GM21423 (cell line): ENCODE data around the gene PWWP2B.
"Not testable (repeated sequence)": the region's sequence is repeated elsewhere in the genome, so short reads cannot be mapped to it uniquely, and the experiment has no call there.

Experiments
- ATAC-seq: cut with Tn5 transposase; IDR thresholded peaks from one replicate; pipeline ENCODE4 v1.9.1; 2021; ENCODE audit warnings: mild to moderate bottlenecking, moderate library complexity; ENCODE audit not compliant: unreplicated experiment

The PWWP2B gene

DNA sequence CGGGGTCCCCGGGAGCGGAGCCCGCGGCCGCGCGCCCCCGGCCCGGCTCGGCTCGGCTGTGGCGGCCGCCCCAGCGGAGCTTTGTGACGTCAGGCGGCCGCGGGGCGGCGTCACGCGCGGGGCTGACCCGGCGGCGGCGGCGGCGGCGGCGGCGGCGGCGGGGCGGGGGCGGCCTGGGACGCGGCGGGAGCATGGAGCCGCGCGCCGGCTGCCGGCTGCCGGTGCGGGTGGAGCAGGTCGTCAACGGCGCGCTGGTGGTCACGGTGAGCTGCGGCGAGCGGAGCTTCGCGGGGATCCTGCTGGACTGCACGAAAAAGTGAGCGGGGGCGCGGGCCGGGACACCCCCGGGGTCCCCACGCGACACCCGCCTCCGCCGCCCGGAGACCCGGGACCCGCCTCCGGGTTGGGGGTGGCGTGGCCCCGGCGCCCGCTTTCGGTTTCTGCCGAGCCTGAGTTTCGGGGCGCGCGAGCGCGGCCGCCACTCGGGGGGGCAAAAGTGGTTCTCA, at the start of gene PWWP2B:
TSS of gene PWWP2B (plus strand) at position 165 of the 506 bp plus-strand sequence. CDS start at position 192, 27 bp downstream.
- ATAC-seq, result peak; percentile 40

DNA sequence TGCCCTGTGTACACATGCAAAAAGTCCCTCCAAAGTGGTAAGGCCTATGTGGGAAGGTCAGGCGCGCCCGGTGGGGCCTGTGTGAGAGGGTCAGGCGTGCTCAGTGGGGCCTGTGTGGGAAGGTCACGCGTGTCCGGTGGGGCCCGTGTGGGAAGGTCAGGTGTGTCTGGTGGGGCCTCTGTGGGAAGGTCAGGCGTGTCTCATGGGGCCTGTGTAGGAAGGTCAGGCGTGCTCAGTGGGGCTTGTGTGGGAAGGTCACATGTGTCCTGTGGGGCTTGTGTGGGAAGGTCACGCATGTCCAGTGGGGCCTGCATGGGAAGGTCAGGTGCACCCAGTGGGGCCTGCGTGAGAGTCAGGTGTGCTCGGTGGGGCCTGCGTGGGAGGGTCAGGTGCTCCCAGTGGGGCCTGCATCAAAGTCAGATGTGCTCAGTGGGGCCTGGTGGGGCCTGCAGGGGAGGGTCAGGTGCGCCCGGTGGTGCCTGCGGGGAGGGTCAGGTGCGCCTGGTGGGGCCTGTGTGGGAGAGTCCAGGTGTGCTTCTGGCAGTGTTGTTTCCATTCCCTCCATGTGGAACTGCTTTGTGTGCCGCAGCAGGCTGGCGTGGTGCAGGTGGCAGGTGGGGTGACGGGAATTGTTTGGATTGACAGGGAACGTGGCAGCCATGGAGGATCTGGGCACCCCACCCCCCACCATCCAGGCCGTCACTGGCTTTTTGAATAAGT, 49.6 kb upstream of the PWWP2B start:
- ATAC-seq, result no peak

DNA sequence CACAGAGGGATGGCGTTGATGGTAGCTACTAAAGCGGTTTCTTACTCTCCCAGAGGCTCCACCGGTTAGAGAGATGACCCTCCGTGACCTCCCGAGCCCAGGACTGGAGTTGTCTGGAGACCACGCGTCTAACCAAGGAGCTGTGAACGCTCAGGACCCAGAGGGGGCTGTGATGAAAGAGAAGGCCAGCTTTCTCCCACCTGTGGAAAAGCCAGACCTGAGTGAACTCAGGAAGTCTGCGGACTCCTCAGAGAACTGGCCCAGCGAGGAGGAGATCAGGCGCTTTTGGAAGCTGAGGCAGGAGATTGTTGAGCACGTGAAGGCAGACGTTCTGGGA, 49.1 kb upstream of the PWWP2B start:
- ATAC-seq, result no peak

DNA sequence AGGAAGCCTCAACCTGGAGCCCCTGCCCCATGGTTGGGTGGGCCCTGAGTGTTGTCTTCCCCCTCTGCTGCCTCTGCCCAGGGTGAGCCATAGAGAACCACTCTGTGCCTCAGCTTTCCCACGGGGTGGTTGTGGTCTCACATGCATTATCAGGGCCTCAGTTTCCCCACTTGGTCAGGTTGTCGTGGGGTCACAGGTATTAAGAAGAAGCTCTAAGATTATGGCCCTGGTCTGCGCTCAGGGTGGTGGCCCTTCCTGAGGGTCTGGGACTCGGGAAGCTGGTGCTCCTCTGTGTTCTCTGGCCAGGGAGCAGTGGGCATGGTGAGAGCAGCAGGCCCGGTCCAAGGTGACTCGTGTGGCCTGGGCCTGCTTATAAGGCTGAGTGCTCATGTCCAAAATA, 47.2 kb upstream of the PWWP2B start:
- ATAC-seq, result no peak

GRCh38 chr10:132350391-132350790, 46.6 kb upstream of the PWWP2B start:
- ATAC-seq, result no peak

- no peak for ATAC-seq
Observed at GRCh38 chr10:132350946-132351345, 46.1 kb upstream of the PWWP2B start.

DNA sequence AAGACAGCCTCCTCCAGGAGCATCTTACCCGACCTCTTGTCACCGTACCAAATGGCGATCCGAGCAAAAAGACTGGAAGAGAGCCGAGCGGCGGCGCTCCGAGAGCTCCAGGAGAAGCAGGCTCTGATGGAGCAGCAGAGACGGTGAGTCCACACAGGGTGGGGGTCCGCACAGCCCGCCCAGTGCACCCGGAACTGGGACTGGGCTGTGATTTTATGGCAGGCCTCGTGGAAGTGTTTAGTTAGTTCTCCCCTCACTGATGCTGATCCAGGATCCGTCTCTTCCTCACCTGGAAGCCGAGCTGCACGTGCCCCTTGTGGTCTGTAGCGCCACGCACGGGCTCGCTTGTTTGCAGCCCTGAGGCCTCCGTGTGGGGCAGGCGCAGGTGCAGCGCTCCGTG, 45.4 kb upstream of the PWWP2B start:
- no peak for ATAC-seq

- not testable (repeated sequence) for ATAC-seq
Observed at GRCh38 chr10:132352462-132353308, 44.3 kb upstream of the PWWP2B start.

GRCh38 chr10:132353456-132354355, 43.3 kb upstream of the PWWP2B start:
- ATAC-seq, result no peak

DNA sequence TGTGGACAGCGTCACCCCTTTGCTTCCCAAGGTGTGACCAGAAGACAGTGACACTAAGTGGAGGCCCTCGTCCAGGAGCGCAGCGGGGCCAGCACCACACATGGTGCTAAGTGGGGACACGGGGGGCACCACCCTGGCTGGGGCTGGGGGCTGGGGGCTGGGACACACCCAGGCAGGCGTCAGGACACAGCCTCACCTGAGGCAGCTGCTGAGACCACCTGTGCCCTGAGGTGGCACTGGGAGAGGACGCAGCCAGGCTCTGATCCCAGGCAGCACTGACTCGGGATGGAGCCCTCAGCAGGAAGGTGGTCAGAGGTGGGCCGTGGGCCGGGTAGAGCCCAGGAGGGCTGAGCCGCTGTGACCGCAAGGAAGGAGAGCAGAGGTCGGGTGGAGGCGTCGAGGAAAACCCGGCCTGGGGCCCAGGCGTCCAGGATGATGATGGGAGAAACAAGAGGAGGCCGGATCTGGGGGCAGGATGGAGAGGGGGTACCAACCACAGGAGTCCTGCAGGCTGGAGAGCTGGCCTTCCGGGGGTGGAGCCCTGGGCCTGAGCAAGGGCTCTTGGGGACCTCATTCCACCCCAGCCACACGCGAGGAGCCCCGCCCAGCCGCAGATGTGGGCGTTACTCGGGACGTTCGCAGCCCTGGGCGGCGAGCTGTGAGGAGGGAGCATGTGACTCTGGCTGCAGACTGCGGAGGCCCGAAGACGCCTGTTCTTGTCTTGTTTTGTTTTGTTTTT, 42.5 kb upstream of the PWWP2B start:
- no peak for ATAC-seq

- ATAC-seq, result no peak
Observed at GRCh38 chr10:132355297-132355696, 41.7 kb upstream of the PWWP2B start.

DNA sequence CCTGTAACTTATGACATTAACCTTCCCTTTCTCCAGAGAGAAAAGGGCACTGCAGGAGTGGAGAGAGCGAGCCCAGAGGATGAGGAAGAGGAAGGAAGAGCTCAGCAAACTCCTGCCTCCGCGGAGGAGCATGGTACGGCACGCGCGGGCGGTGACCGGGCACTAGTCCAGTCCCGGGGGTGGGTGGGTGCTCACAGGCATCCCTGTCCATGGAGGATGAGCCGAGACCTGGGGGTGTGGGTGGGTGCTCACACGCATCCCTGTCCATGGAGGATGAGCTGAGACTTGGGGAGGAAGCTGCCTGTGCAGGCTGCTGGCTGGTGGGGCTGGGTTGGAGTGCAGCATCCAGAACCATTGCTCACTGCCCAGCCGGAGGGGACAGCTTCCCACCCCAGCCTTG, 41.2 kb upstream of the PWWP2B start:
- no peak for ATAC-seq

DNA sequence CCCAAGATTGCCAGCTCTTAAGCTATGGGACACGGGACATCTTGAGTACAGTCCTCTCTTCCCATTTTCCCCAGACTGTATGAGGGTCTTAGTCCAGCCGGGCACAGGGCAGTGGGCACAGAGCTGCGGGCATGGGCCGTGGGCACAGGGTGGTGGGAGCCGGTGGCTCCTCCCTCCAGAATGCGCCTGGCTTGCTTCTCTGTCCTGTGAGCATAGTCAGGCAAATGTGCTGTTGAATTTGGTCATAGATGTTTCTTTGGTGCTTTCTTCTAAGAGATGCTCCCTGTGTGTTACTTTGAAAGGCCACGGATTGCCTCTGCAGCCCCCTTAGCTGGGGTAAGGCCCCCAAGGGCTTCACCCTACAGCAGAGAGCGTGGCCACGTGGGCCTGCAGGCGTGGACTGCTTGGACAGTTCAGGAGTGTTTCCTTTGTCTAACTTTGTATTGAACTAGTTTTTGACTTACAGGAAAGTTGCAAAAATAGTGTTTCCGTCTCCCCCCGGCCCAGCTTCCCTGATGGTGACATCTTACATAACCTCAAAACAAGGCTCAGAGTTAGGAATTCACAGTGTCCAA, 40.3 kb upstream of the PWWP2B start:
- no peak for ATAC-seq

DNA sequence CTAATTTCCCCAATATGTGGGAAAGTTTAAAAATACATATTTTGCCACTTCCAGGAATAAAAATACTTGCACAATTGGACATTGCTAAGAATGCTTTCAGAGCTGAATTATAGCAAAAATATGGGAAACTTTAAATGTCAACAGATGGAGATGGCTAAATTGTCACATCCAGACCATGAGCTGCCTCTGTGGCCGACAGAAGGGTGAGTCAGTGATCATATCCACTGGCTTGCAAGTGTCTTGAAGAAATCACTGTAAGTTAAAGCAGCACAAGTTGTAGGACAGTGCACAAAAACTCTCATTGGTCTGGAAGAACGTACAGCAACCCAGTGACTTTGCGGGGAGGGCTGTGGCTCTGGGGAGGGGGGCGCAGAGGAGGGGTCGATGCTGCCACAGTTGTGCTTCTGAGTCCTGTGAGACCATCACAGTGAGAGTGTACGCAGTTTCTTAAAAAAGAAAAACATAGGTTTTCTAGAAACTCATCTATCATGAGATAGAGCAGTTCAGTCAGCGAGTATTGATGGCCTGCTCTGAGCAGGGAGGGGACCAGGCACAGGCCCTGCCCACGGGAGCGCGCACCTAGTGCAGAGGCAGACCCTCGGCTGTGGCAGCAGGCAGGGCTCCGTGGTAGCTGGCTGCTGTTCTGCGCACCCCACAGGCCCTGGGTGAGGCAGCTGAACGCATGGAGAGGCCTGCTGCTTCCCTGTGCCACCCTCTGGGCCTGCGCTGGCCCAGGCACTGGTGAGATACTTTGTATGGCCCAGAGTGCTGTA, 39.5 kb upstream of the PWWP2B start:
- no peak for ATAC-seq

DNA sequence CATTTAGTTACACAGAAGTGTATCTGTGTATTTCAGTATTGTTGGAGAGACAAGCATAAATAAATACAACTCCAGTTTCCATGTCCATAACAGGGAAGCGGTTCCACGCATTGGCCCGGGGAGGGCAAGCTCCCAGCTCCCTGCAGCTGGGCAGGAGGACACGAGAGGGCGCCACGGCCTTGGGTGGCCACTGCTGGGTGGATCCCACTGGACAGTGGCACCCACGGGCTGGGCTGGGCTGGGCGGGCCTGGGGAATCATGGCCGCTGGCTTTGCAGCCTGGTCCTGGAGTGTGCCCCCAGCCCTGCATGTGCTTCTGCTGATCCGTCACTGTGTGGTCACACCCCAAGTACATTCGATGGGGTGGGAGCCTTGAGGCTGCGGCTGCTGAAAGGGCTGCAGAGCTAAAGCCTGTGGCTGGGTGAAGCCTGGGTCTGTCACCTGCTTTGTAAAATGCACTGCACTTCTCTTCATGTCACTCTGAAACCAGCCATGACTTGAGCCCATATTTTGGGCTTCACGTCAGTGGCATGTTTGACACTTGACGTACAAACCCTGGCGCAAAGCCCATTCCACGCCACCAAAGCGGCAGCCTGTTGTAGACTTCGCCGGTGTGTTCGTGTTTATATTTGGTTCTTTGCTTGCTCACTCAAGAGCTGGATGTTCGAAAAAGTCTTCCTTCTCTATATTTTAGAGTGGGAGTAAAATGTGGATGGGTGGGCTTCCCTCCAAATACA, 37.5 kb upstream of the PWWP2B start:
- ATAC-seq, result no peak

DNA sequence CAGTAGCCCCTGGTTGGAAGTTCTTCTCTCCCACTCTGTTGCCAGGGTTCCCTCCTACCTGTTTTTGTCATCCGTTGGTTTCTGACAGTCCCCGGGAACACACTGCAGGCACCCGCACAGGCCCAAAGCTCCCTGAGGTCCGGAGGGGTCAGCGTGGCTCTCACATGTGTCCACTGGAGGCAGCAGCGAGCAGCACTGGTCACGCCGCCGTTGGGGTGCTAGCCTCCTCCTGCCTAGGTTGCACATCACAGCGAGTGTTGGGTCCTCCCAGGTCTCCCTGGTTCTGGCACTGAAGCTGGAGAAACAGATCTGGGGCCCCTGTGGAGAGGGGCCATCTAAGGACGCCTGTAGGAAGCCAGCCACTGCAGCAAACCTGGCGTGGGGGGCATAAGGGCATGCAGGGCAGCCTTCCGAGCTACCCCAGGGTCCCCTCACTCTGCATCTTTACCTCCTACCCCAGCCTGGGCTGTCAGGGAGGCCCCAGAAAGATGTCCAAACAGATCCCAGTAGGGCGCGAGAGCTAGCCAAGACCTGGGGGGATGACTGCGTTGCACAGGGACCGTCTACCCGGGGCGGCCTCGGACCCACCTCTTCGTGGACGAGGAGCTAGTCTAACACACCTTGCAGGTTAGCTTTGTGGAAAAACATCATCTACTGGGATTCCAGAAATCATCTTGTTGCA, 36.1 kb upstream of the PWWP2B start:
- ATAC-seq, result no peak

DNA sequence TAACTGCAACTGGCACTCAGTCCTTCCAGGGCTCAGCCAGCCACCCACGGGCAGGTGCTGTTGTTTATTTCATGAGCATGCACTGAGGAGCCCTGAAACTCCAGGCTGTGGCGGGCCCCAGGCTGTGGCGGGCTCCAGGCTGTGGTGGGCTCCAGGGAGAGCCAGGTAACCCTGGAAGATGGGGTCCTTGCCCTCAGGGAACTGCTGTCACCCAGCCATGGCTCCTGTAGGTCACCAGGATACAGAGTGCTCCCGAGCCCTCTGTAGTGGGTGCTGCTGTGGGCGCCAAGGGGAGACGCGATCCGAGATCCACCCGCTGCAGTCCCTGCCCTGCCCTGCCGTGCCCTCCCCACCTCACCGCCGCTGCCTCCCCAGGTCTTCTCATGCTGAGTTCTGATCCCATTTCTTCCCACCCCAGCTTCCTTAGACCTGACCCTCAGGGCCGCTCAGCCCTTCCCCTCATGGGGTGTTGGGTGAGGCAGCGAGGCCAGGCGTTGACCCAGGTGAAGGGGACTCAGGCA, 35.4 kb upstream of the PWWP2B start:
- ATAC-seq, result no peak

GRCh38 chr10:132362151-132362611, 34.8 kb upstream of the PWWP2B start:
- no peak for ATAC-seq
